NCI-H345 treated with DMSO at 0.1 percent for 48 hours (cell line): Measurements from ENCODE around the gene HAPLN1.
A peak's percentile ranks its signal among the peaks of the same experiment; 100 is the strongest.

Experiments
- DNase-seq: peaks from one replicate; lab custom pipeline; 2025; ENCODE audit not compliant: unreplicated experiment; lab: John Stamatoyannopoulos, UW

Gene HAPLN1

GRCh38 chr5:83718195-83718825, 2.3 kb downstream of the HAPLN1 start:
- peak; percentile 75 for DNase-seq

- peak; percentile 96 for DNase-seq
Measured at GRCh38 chr5:83715236-83716065, 5.2 kb downstream of the HAPLN1 start.

- DNase-seq: peak; percentile 96
Measured at GRCh38 chr5:83714810-83715209, 5.8 kb downstream of the HAPLN1 start.

- no peak for DNase-seq
Measured at GRCh38 chr5:83711982-83712601, 8.6 kb downstream of the HAPLN1 start.

DNA sequence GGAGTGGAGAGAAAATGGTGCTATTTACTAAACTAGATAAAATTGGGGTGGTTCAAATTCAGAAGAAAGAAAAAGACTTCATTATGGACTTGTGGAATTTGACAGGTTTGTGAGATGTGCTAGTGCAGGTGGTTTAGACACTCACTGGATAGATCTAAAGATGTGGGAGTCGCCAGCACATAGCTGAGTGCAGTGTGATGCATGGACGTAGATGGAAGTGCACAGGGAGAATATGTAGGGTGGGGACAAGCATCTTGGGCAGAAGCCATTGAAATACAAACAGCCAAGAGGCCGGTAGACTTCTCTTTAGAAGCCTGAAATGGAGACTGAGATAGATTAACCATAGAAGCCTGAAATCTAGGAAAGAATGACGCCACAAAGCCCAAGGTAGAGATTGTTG, 10.7 kb downstream of the HAPLN1 start:
- DNase-seq: no peak

GRCh38 chr5:83708170-83708569, 12.5 kb downstream of the HAPLN1 start:
- DNase-seq: no peak

- no peak for DNase-seq
Measured at GRCh38 chr5:83703059-83703458, 17.6 kb downstream of the HAPLN1 start.

DNA sequence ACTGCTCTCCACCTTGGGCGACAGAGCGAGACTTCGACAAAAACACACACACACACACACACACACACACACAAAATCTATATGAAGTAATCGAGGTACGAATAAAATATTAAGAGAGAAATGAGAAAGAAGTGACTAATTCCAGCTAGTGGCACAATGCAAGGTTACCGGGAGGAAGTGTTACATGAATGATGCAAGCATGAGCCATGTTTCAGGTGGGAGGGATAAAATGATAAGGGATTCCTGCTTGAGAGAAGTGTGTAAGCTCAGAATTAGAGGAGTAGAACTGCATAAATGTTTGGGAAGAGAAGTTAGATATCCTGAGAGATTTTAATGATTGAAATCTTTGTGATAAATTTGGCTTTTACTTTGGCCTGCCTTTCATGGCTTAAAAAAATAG, 18.8 kb downstream of the HAPLN1 start:
- DNase-seq: no peak

DNA sequence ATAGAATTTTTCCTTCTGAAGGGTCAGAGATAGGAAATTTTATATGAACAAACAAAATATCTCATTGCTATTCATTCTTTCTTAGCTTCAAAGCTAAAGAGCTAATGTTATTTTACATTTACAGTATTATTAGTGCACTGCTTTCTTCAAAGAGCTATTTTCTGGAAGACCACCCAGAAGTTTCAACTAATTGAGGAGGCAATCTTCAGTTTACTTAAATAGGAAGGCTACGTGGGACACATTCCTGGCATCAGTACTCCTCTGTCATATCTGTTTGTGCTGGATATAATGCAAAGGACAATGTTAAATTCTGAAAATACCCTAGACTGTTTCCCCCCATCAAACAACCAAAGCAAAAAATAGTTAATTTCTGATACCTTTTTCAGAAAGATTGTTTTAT, 30.8 kb downstream of the HAPLN1 start:
- no peak for DNase-seq

GRCh38 chr5:83688281-83688680, 32.4 kb downstream of the HAPLN1 start:
- no peak for DNase-seq

- DNase-seq: no peak
Measured at GRCh38 chr5:83687124-83687619, 33.5 kb downstream of the HAPLN1 start.

DNA sequence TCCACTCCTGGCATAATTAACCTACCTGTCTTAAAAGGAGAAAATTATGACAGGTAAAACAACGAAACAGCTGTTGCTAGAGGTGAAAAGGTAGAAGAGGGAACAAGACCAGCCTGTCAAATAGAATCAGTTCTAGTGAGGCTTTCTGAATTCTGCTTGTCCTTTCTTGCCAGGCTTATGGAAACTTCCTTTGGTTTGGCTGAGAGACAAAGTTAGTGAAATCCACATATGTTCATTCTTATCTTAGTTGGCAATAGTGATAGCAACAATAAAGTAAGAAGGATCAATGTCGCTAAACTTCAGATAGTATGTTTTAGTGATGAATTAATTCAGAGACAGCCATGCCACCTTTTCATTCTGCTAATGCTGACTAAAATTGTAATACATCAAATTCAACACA, 34.4 kb downstream of the HAPLN1 start:
- no peak for DNase-seq

- DNase-seq: no peak
Measured at GRCh38 chr5:83683836-83684235, 36.8 kb downstream of the HAPLN1 start.

GRCh38 chr5:83672646-83673045, 48.0 kb downstream of the HAPLN1 start:
- no peak for DNase-seq

DNA sequence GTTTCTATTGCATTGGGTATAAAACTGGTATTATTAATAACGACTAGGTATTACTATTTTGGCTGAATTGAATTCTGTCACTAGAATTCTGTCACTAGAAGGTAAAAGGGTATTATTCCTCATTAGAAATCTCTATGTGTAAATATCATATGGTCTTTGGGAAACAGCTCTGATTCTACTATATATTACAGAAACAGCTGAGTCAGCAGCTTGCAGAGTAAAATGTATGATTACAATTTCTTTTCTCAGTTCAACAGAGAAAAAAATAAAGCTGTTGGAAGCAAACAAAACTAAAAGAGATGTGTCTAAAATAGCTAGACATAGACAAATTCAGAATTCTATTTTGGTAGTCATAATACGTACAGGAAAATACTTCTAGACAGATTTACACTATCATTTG, 48.5 kb downstream of the HAPLN1 start:
- no peak for DNase-seq

DNA sequence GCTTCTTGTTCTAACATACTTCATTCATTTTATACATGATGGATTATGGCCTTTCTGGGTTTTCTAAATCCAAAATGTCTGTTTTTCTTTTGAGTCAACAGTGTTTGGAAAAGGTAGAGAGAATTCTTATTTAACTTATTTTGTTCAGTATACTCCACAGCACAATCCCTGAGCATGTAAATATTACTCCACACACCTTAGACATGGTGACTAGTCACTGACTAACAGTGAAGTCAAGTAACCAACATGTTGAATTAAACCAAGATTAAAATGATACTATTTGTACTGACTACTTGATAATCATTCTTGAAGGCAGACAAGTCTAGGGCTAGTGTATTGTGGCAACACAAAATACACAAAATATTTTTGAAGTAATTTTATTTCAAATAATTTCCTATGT, 55.0 kb downstream of the HAPLN1 start:
- DNase-seq: no peak

DNA sequence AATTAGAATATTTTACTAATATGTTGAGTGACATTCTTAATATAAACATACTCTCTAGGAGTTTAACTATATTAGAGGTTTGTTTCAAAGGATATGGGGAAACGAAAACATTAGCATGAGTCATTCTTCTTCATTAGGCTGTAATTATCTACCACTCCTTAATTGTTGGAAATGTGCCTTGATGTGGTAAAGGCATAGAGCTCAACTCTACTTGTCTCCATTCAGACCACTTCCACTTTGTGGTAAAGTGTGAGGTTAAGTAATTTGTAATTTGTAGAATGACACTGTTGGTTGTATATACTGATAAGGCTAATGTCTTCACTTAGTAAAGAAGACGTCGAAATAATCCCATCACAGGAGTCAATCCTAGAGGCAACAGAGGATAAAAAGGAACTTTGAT, 58.1 kb downstream of the HAPLN1 start:
- DNase-seq: no peak

DNA sequence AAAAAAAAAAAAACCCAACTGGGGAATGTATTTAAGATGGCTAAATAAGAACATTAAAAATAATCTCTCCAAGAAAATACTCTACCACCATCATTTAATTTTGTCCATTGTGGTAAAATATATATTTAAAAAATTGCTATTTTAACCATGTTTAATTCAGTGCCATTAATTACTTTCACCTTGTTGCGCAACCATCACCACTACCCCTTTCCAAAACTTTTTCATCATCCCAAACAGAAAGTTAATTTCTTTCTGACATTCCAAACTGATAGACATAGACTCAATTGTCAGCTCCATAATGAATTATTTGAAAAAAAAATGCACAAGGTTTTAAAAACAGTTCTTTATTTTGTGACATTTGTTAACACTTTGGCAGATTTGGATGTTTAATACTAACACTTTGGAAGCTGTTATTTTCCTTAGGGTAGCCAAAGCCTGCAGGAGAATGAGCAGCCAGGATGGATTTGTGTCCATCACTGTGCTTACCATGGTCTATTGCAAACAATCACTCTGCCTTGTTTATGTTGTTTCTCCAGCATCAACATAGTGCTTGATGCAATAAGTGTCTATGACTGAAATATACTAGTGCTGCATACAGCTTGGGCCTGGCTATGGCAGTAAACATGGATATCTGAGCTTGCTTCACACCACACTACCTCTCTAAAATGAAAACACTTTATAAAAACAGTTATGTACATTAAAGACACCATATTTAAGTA, 62.7 kb downstream of the HAPLN1 start:
- no peak for DNase-seq

DNA sequence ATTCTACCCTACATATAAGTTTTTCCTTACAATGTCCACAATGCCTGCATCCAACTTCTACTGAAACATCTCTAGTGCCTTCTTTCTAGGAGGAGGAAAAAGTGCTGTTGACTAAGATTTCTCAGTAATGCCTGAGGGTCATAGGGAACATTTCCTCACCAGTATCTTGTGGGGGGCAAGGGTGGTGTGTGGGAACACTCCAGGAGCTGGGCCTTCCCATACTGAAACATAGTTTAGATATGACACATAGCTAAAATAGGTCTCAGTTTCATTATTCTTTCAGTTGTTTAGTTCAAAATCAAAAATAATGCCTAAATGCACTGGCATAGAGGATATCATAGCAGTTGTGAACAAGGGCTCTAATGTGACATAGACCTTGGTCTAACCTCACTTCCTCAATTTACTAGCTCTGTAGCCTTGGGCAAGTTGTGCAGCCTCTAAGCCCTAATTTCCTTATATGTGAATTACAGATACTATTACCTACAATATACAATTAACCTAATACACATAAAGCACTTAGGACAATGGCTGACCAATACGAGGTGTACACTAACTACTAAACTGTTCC, 66.1 kb downstream of the HAPLN1 start:
- DNase-seq: no peak

GRCh38 chr5:83653669-83654068, 67.0 kb downstream of the HAPLN1 start:
- DNase-seq: no peak

GRCh38 chr5:83645936-83646335, 74.7 kb downstream of the HAPLN1 start:
- DNase-seq: no peak
